IMR-90 (cell line): ENCODE results near the gene APOBEC3B. TPM values are rescaled to one million over a fixed set of nuclear protein-coding genes. Genes with fewer than 3 reads are reported as not detected.

Experiments
- ATAC-seq: fragments of 200-7000 bp; cut with Tn5 transposase; 2 replicates; pipeline ENCODE4 v1.9.1; 2020; ENCODE audit warnings: low read depth, mild to moderate bottlenecking, moderate library complexity
- BruUV-seq: library from RNA; stranded (reverse); fragments of 400-500 nt; replicated peaks from 2 replicates; lab custom pipeline; 2021; lab: Mats Ljungman, UMichigan
- CTCF ChIA-PET: fragments of 300-600 bp; formaldehyde crosslinking; extraction: SDS; loops from one replicate; lab custom pipeline; 2021; ENCODE audit warnings: antibody characterized with exemption; lab: Yijun Ruan, JAX
- POLR2A ChIA-PET: fragments of 300-600 bp; sonication (Branson Sonifier 250); formaldehyde crosslinking; loops from one replicate; lab custom pipeline; 2022; ENCODE audit warnings: antibody characterized with exemption; ENCODE audit not compliant: unreplicated experiment; lab: Charles Lee
- DNase-seq: peaks from one replicate; pipeline ENCODE4 v3.0.0; 2013
- H2AFZ ChIP-seq: replicated peaks from 2 replicates; pipeline ENCODE3; 2013; ENCODE audit warnings: low read length, mild to moderate bottlenecking; ENCODE audit not compliant: poor library complexity
- H2AK5ac ChIP-seq: 2 replicates; pipeline ENCODE4 v1.6.1; 2013; ENCODE audit warnings: low read depth, low read length, inconsistent platforms
- H2AK9ac ChIP-seq: replicated peaks from 2 replicates; pipeline ENCODE3; 2013; ENCODE audit warnings: mild to moderate bottlenecking, low read depth, low read length, moderate library complexity; ENCODE audit not compliant: poor library complexity
- H2BK120ac ChIP-seq: 2 replicates; pipeline ENCODE4 v1.6.1; 2013; ENCODE audit warnings: low read depth, low read length, inconsistent platforms
- H2BK15ac ChIP-seq: 3 replicates; pipeline ENCODE4 v1.6.1; 2013; ENCODE audit warnings: low read depth, low read length, inconsistent platforms
- H2BK20ac ChIP-seq: 2 replicates; pipeline ENCODE4 v1.6.1; 2013; ENCODE audit warnings: low read depth, mild to moderate bottlenecking, inconsistent platforms, low read length, moderate library complexity
- H2BK5ac ChIP-seq: 2 replicates; pipeline ENCODE4 v1.6.1; 2013; ENCODE audit warnings: mild to moderate bottlenecking, low read depth, low read length, inconsistent platforms; ENCODE audit not compliant: poor library complexity, severe bottlenecking
- H3K14ac ChIP-seq: replicated peaks from 2 replicates; pipeline ENCODE4 v1.6.1; 2013; ENCODE audit warnings: low read depth, low read length, inconsistent platforms
- H3K18ac ChIP-seq: 2 replicates; pipeline ENCODE4 v1.6.1; 2013; ENCODE audit warnings: low read depth, low read length, control low read depth
- H3K23ac ChIP-seq: 2 replicates; pipeline ENCODE4 v1.6.1; 2013; ENCODE audit warnings: low read depth, low read length, inconsistent platforms
- H3K27ac ChIP-seq: 2 replicates; pipeline ENCODE4 v1.5.1; 2013; ENCODE audit warnings: mild to moderate bottlenecking, control low read depth, low read length; ENCODE audit not compliant: insufficient read depth
- H3K27me3 ChIP-seq: 2 replicates; pipeline ENCODE4 v1.6.1; 2013; ENCODE audit warnings: low read length; ENCODE audit not compliant: control insufficient read depth, insufficient read depth
- H3K36me3 ChIP-seq: 2 replicates; pipeline ENCODE4 v1.6.1; 2013; ENCODE audit warnings: low read length, mixed read lengths; ENCODE audit not compliant: control insufficient read depth, insufficient read depth
- H3K4ac ChIP-seq: 2 replicates; pipeline ENCODE4 v1.6.1; 2013; ENCODE audit warnings: low read depth, low read length, inconsistent platforms
- H3K4me1 ChIP-seq: 2 replicates; pipeline ENCODE4 v1.6.1; 2013; ENCODE audit warnings: low read length, mixed read lengths; ENCODE audit not compliant: control insufficient read depth, insufficient read depth
- H3K4me2 ChIP-seq: 2 replicates; pipeline ENCODE4 v1.6.1; 2013; ENCODE audit warnings: low read depth, mild to moderate bottlenecking, control low read depth, low read length, moderate library complexity
- H3K4me3 ChIP-seq: 2 replicates; pipeline ENCODE4 v1.5.1; 2013; ENCODE audit warnings: low read depth, mild to moderate bottlenecking, control low read depth, low read length, moderate library complexity; ENCODE audit not compliant: insufficient read depth
- H3K56ac ChIP-seq: 2 replicates; pipeline ENCODE4 v1.6.1; 2013; ENCODE audit warnings: low read length, inconsistent platforms; ENCODE audit not compliant: insufficient read depth; ENCODE audit errors: extremely low read depth
- H3K79me1 ChIP-seq, 2 experiments: 2 replicates each; pipeline ENCODE4 v1.6.1; 2013; ENCODE audit warnings: low read length in 2 of 2, inconsistent platforms in 1 of 2, low read depth in 1 of 2
- H3K9ac ChIP-seq: 2 replicates; pipeline ENCODE4 v1.6.1; 2013; ENCODE audit warnings: low read depth, low read length, control low read depth
- H3K9me1 ChIP-seq: 2 replicates; pipeline ENCODE4 v1.6.1; 2013; ENCODE audit warnings: low read length, inconsistent platforms; ENCODE audit not compliant: insufficient read depth
- H3K9me3 ChIP-seq: 2 replicates; pipeline ENCODE4 v1.6.1; 2013; ENCODE audit warnings: low read length; ENCODE audit not compliant: control insufficient read depth, insufficient read depth
- H4K20me1 ChIP-seq: 2 replicates; pipeline ENCODE4 v1.6.1; 2013; ENCODE audit warnings: low read length, inconsistent platforms; ENCODE audit not compliant: insufficient read depth
- H4K5ac ChIP-seq: 2 replicates; pipeline ENCODE4 v1.6.1; 2013; ENCODE audit warnings: mild to moderate bottlenecking, low read depth, low read length, control low read depth
- H4K8ac ChIP-seq, 2 experiments: 2 replicates each; pipeline ENCODE4 v1.6.1; 2013; ENCODE audit warnings: low read depth in 2 of 2, low read length in 2 of 2, control low read depth in 1 of 2, inconsistent platforms in 1 of 2
- H4K91ac ChIP-seq: 2 replicates; pipeline ENCODE4 v1.6.1; 2013; ENCODE audit warnings: low read depth, low read length, inconsistent platforms; ENCODE audit not compliant: insufficient read depth
- CEBPB ChIP-seq: IDR thresholded peaks from 2 replicates; pipeline ENCODE4 v1.6.1; 2012; ENCODE audit warnings: low read depth, low read length, improper control_type of control experiment
- FOS ChIP-seq: fragments of 150-350 bp; IDR thresholded peaks from 2 replicates; pipeline ENCODE4 v1.6.1; 2016; ENCODE audit warnings: low read depth, low read length
- MAFK ChIP-seq: IDR thresholded peaks from 2 replicates; pipeline ENCODE4 v1.6.1; 2012; ENCODE audit warnings: low read depth, low read length, improper control_type of control experiment
- RAD21 ChIP-seq: IDR thresholded peaks from 2 replicates; pipeline ENCODE4 v1.6.1; 2012; ENCODE audit warnings: low read length, improper control_type of control experiment
- SMC3 ChIP-seq: fragments of 150-350 bp; IDR thresholded peaks from 2 replicates; pipeline ENCODE4 v1.6.1; 2016; ENCODE audit warnings: low read depth, mild to moderate bottlenecking, antibody characterized with exemption, low read length, moderate library complexity
- whole genome bisulfite sequencing, 2 experiments: methylation state at CpG; one replicate each; pipeline versions ENCODE4 v1.1.5 to v1.1.7; 2013; ENCODE audit warnings: missing lambda C conversion rate in 2 of 2; ENCODE audit not compliant: insufficient read length in 1 of 2; ENCODE audit errors: extremely low coverage in 2 of 2; 5-methylcytosine and 5-hydroxymethylcytosine counted together
- dilution Hi-C: fragments of 300-500 bp; cut with HindIII; formaldehyde crosslinking; loops from one replicate; pipeline ENCODE4 v1.14.3; 2018; ENCODE audit warnings: low sequenced_read_pairs; ENCODE audit not compliant: unreplicated experiment
- in situ Hi-C: fragments of 300-500 bp; cut with MboI; formaldehyde crosslinking; loops from 3 replicates; pipeline ENCODE4 v1.14.3; 2019; ENCODE audit warnings: low sequenced_read_pairs, inconsistent platforms, mixed read lengths
- intact Hi-C: fragments of 100-400 bp; cut with micrococcal nuclease; formaldehyde crosslinking; loops from 2 replicates; pipeline ENCODE4 v1.10.0; 2022
- polyA plus RNA-seq, 3 experiments: library from polyadenylated mRNA; depleted of rRNA; stranded (reverse); fragments of >200 nt; gene quantifications; 2 replicates each; pipeline ENCODE4 v1.2.3, GENCODE V29; 2012; ENCODE audit warnings: low replicate concordance in 1 of 3
- total RNA-seq: library from RNA; depleted of rRNA; stranded (reverse); fragments of >200 nt; gene quantifications from 2 replicates; pipeline ENCODE4 v1.2.3, GENCODE V29; 2012
- TF ChIP-seq, protein P1 (sequence below): fragments of 150-350 bp; IDR thresholded peaks from 2 replicates; pipeline ENCODE4 v1.6.1; 2016; ENCODE audit warnings: low read depth, mild to moderate bottlenecking, low read length, moderate library complexity, borderline replicate concordance

Gene APOBEC3B
- total and polyA plus RNA-seq, 2 of the 4 experiments (the other 2 are of a cell fraction) = 17.6 to 34.2 TPM

- no peaks in the 10 kb centered on the region; the same call in 1 of the 2 replicates for H4K20me1 ChIP-seq
- DNase-seq = no peak
- H2BK5ac ChIP-seq = no peak overlapping the region
- no peak overlapping the region for H2BK120ac ChIP-seq
- no peaks in the 10 kb centered on the region for H3K79me1 ChIP-seq
- peaks cover 58% of the 10 kb centered on the region for H3K27me3 ChIP-seq
- H2AFZ ChIP-seq = no peak overlapping the region
- H4K5ac ChIP-seq = no peak overlapping the region
- no TSS peak for BruUV-seq
- no peaks in the 10 kb centered on the region for H3K9me1 ChIP-seq
- TF ChIP-seq FOS = no peak
- TF ChIP-seq RAD21 = no peak
- TF ChIP-seq, protein P1, sequence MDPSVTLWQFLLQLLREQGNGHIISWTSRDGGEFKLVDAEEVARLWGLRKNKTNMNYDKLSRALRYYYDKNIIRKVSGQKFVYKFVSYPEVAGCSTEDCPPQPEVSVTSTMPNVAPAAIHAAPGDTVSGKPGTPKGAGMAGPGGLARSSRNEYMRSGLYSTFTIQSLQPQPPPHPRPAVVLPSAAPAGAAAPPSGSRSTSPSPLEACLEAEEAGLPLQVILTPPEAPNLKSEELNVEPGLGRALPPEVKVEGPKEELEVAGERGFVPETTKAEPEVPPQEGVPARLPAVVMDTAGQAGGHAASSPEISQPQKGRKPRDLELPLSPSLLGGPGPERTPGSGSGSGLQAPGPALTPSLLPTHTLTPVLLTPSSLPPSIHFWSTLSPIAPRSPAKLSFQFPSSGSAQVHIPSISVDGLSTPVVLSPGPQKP = no peak
- TF ChIP-seq MAFK = no peak
- no peak for TF ChIP-seq SMC3
- no peak for TF ChIP-seq CEBPB
- no peaks in the 10 kb centered on the region for H3K36me3 ChIP-seq
- H3K56ac ChIP-seq = no peak overlapping the region
- WGBS, 2 experiments = 14% methylated on average over 1 of the region's 5 CpGs; no CpG with 5 or more reads in 1 of the 2 experiments
- H4K8ac ChIP-seq = no peak overlapping the region
- H2BK20ac ChIP-seq = no peak overlapping the region
- POLR2A ChIA-PET = no interaction called here
- H3K4ac ChIP-seq = no peak overlapping the region
- H2AK9ac ChIP-seq = no peak overlapping the region
- H3K23ac ChIP-seq = no peak overlapping the region
- no peak overlapping the region for H2BK15ac ChIP-seq
- no peak overlapping the region for H3K4me3 ChIP-seq
- no peak for ATAC-seq
- no peak overlapping the region for H2AK5ac ChIP-seq
- dilution Hi-C loops (no loop called here), intact Hi-C loops (no loop called here), in situ Hi-C loops (no loop called here)
- H3K27ac ChIP-seq = no peak overlapping the region
- no peaks in the 10 kb centered on the region for H3K4me1 ChIP-seq
- H3K18ac ChIP-seq = no peak overlapping the region
- H4K91ac ChIP-seq = no peak overlapping the region
- no peak overlapping the region for H3K9ac ChIP-seq
- H3K4me2 ChIP-seq = no peak overlapping the region
- H3K14ac ChIP-seq = no peak overlapping the region
- H3K9me3 ChIP-seq = no peaks in the 10 kb centered on the region
- CTCF ChIA-PET = no interaction called here
Measured at GRCh38 chr22:38966380-38966702, 15.8 kb upstream of the APOBEC3B start.
